K562 (cell line): Measurements from ENCODE around the gene IGIP. TPM values are rescaled to one million over a fixed set of nuclear protein-coding genes. Genes with fewer than 3 reads are reported as not detected.

Source experiments
- ATF7 ChIP-seq: fragments of 450-650 bp; IDR thresholded peaks from 2 replicates; pipeline ENCODE4 v1.7.1; 2014; ENCODE audit warnings: mild to moderate bottlenecking, moderate library complexity
- EP300 ChIP-seq: IDR thresholded peaks from 2 replicates; pipeline ENCODE4 v1.6.1; 2012; ENCODE audit warnings: low read length, improper control_type of control experiment
- ETS1 ChIP-seq: conservative IDR thresholded peaks from 2 replicates; pipeline ENCODE4 v1.6.1; 2011; ENCODE audit warnings: low read depth, mild to moderate bottlenecking, low read length; ENCODE audit not compliant: control insufficient read depth
- FOXJ2 ChIP-seq: fragments of 200-800 bp; sonication (Bioruptor generic); IDR thresholded peaks from 2 replicates; pipeline ENCODE4 v1.6.1; 2016; ENCODE audit warnings: missing genetic modification characterization, missing compliant biosample characterization
- JUNB ChIP-seq: fragments of 450-650 bp; formaldehyde crosslinking; conservative IDR thresholded peaks from 2 replicates; pipeline ENCODE4 v1.4.0; 2020; ENCODE audit warnings: mild to moderate bottlenecking
- NRF1 ChIP-seq, 2 experiments: fragments of 450-650 bp; IDR thresholded peaks in 1 of 2; conservative IDR thresholded peaks in 1 of 2; 2 replicates each; pipeline ENCODE4 v1.6.1; 2014; ENCODE audit warnings: mild to moderate bottlenecking in 2 of 2
- POLR3A ChIP-seq: IDR thresholded peaks from 2 replicates; pipeline ENCODE4 v1.6.1; 2011; ENCODE audit warnings: borderline replicate concordance, mild to moderate bottlenecking, moderate library complexity; ENCODE audit not compliant: insufficient read length, insufficient read depth; ENCODE audit errors: extremely low read depth
- RBBP5 ChIP-seq: fragments of 200-600 bp; sonication (generic); IDR thresholded peaks from 2 replicates; pipeline ENCODE4 v1.6.1; 2012; ENCODE audit warnings: borderline replicate concordance, mild to moderate bottlenecking, low read length, control low read depth, inconsistent platforms; ENCODE audit not compliant: insufficient read depth, poor library complexity, severe bottlenecking
- RFX1 ChIP-seq: fragments of 450-650 bp; IDR thresholded peaks from 2 replicates; pipeline ENCODE4 v1.6.1; 2016; ENCODE audit warnings: mild to moderate bottlenecking, moderate library complexity
- SRF ChIP-seq, 2 experiments: fragments of 250-450, 450-650 bp in 1 of 2; sonication (Bioruptor Pico) in 1 of 2; sonication (generic) in 1 of 2; formaldehyde crosslinking; IDR thresholded peaks; 2 replicates each; pipeline versions ENCODE4 v1.5.0 to v1.5.1; 2020 to 2022; ENCODE audit warnings: mild to moderate bottlenecking in 1 of 2, missing genetic modification reagents in 1 of 2
- TAF15 ChIP-seq: fragments of 200-400 bp; formaldehyde crosslinking; IDR thresholded peaks from 2 replicates; pipeline ENCODE4 v1.6.1; 2017; ENCODE audit warnings: mild to moderate bottlenecking, low read depth, low read length, moderate library complexity
- ZEB2 ChIP-seq: fragments of 450-650 bp; IDR thresholded peaks from 2 replicates; pipeline ENCODE4 v1.6.1; 2016
- ZNF197 ChIP-seq: fragments of 200-800 bp; sonication (Bioruptor generic); IDR thresholded peaks from 2 replicates; pipeline ENCODE4 v1.6.1; 2016; ENCODE audit warnings: low read depth, missing genetic modification characterization, missing compliant biosample characterization
- ZNF263 ChIP-seq: sonication (generic); formaldehyde crosslinking; IDR thresholded peaks from 2 replicates; pipeline ENCODE4 v1.8.0; 2022; ENCODE audit warnings: mild to moderate bottlenecking, missing genetic modification reagents, borderline replicate concordance
- ZNF449 ChIP-seq: fragments of 250-450 bp; sonication (Bioruptor Pico); IDR thresholded peaks from 2 replicates; pipeline ENCODE4 v1.8.0; 2022; ENCODE audit warnings: moderate library complexity, mild to moderate bottlenecking, inconsistent platforms
- polyA plus RNA-seq, 8 experiments: library from polyadenylated mRNA; depleted of rRNA in 4 of 8; stranded (reverse) in 5 of 8; unstranded in 3 of 8; fragments of >200 nt; fragmentation: Nextera tagmentation in 2 of 8; fragmentation: Illumina TruSeq in 1 of 8; extraction: Ambion mirVana in 2 of 8; extraction: Trizol in 1 of 8; gene quantifications; 2 replicates each; pipeline versions ENCODE4 v1.2.1 to v1.2.3, GENCODE V29; 2011 to 2014; ENCODE audit warnings: inconsistent platforms in 1 of 8, missing spikeins in 1 of 8
- total RNA-seq, 7 experiments: library from RNA; depleted of rRNA in 6 of 7; stranded (reverse); fragments of >200 nt in 6 of 7; fragmentation: Illumina TruSeq in 2 of 7; extraction: Trizol in 2 of 7; gene quantifications; 2 replicates each; pipeline versions ENCODE4 v1.2.1 to v1.2.3, GENCODE V29; 2011 to 2021; ENCODE audit warnings: low replicate concordance in 1 of 7
- TF ChIP-seq, protein P1 (sequence below): IDR thresholded peaks from 2 replicates; pipeline ENCODE4 v1.6.1; 2011; ENCODE audit warnings: borderline replicate concordance, low read depth, mild to moderate bottlenecking, moderate library complexity, low read length; ENCODE audit not compliant: insufficient read depth, poor library complexity, severe bottlenecking

The IGIP gene
- total and polyA plus RNA-seq, 9 of the 15 experiments (the other 6 are each of a cell fraction or from before 2014, with no cell fraction given): 0.52 to 1.6 (median 1.2) TPM

- TF ChIP-seq ZNF263 (CRISPR knock-in tag) (no peak), ATF7 (peak; percentile 74), NRF1 (conservative IDR thresholded peaks at IDR 0.05 in 1 of 2, IDR thresholded peaks at IDR 0.05 in 1 of 2) (peak in 1 of 2 experiments; percentile 24; a peak in 2 of 4 replicates), RBBP5 (no peak), POLR3A (no peak), RFX1 (no peak), ZNF197 (CRISPR knock-in tag) (no peak), TAF15 (no peak), FOXJ2 (tag) (no peak), ZEB2 (peak; percentile 54), EP300 (peak; percentile 46; the same call in 1 of the 2 replicates), ZNF449 (CRISPR knock-in tag) (no peak), JUNB (CRISPR knock-in tag) (no peak), ETS1 (no peak), SRF (CRISPR knock-in tag; IDR thresholded peaks at IDR 0.05) (peak in 1 of 2 experiments; percentile 80; a peak in 1 of 4 replicates)
- TF ChIP-seq, protein P1, sequence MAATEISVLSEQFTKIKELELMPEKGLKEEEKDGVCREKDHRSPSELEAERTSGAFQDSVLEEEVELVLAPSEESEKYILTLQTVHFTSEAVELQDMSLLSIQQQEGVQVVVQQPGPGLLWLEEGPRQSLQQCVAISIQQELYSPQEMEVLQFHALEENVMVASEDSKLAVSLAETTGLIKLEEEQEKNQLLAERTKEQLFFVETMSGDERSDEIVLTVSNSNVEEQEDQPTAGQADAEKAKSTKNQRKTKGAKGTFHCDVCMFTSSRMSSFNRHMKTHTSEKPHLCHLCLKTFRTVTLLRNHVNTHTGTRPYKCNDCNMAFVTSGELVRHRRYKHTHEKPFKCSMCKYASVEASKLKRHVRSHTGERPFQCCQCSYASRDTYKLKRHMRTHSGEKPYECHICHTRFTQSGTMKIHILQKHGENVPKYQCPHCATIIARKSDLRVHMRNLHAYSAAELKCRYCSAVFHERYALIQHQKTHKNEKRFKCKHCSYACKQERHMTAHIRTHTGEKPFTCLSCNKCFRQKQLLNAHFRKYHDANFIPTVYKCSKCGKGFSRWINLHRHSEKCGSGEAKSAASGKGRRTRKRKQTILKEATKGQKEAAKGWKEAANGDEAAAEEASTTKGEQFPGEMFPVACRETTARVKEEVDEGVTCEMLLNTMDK: no peak
Observed at GRCh38 chr5:140153255-140153654, 27.5 kb downstream of the IGIP start (continued).
